ENCODE measurements around the gene LIMCH1. TPM values are rescaled to one million over a fixed set of nuclear protein-coding genes. Genes with fewer than 3 reads are reported as not detected.

LIMCH1 gene
- total RNA-seq, 4 donors from 2014 or later = 57.6 to 106 (median 90.5) TPM

DNA sequence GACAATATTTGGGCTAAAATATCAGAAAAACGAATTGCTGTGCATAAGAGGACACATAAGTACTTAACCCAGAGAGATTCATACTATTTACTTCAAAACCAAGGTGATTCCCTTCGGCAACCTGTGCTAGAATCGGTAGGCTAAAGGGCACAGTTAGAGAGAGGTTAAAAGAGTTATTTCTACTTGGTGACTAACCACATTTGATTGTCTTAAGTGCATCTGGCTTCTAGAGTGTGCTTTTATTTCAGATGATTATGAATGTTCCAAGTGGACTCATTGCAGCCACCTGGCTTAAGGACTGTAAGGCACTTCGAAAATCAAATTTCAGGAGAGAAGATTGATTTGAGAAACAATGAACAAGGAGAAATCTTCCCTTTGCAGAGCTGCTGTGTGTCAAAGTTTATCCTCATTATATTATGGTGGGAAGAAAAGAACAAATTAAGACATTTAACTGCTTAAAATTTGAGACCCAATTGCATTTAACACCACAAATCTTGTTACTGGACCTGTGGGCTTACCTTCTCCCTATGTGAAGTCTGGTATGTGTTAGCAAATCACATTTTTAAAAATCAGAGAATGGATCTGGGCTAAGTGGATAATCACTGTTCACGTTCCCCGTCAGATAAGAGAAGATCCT lies 176.5 kb downstream of the LIMCH1 start:
- TF ChIP-seq, protein P1, sequence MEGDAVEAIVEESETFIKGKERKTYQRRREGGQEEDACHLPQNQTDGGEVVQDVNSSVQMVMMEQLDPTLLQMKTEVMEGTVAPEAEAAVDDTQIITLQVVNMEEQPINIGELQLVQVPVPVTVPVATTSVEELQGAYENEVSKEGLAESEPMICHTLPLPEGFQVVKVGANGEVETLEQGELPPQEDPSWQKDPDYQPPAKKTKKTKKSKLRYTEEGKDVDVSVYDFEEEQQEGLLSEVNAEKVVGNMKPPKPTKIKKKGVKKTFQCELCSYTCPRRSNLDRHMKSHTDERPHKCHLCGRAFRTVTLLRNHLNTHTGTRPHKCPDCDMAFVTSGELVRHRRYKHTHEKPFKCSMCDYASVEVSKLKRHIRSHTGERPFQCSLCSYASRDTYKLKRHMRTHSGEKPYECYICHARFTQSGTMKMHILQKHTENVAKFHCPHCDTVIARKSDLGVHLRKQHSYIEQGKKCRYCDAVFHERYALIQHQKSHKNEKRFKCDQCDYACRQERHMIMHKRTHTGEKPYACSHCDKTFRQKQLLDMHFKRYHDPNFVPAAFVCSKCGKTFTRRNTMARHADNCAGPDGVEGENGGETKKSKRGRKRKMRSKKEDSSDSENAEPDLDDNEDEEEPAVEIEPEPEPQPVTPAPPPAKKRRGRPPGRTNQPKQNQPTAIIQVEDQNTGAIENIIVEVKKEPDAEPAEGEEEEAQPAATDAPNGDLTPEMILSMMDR (IDR thresholded peaks at IDR 0.05) = no peak
- TF ChIP-seq EP300 (IDR thresholded peaks at IDR 0.05) = no peak
- TF ChIP-seq POLR2A (IDR thresholded peaks at IDR 0.05) = no peak
- no peaks in the 10 kb centered on the region for H3K27me3 ChIP-seq
- H3K9me3 ChIP-seq = no peaks in the 10 kb centered on the region
- H3K36me3 ChIP-seq = no peaks in the 10 kb centered on the region
- H3K27ac ChIP-seq = no peak overlapping the region
- 79 to 81% methylated on average over 6 of the region's 6 CpGs for WGBS, 2 donors
- H3K4me3 ChIP-seq = no peak overlapping the region
- H3K4me1 ChIP-seq = no peaks in the 10 kb centered on the region
- no peak for DNase-seq (ENCODE audit: low spot score in 2 of 2)

DNA sequence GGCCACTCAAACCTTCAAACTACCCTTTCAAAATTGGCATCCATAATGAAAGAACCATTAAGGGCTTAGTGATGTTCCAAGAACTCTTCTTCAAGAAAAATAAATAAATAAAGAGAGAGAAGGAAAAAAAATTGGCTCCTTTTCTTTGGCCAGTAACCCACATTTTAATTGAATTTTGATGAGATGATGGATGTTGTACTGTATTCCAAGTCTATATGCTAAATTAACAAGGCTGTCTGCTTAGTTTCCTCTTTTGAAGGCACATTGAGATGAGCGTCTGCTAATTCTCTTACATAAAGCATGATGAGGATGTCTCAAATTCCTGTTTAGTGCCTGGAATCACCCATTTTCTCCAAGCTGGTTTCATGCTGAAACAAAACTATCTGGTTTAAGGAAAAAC lies 177.2 kb downstream of the LIMCH1 start:
- Histone ChIP-seq H3K9me3 (no peaks in the 10 kb centered on the region), H3K27me3 (no peaks in the 10 kb centered on the region), H3K36me3 (no peaks in the 10 kb centered on the region), H3K4me3 (no peak overlapping the region), H3K4me1 (no peaks in the 10 kb centered on the region), H3K27ac (no peak overlapping the region)
- DNase-seq (ENCODE audit: low spot score in 2 of 2) = no peak
- TF ChIP-seq, protein P1 (IDR thresholded peaks at IDR 0.05) = no peak
- TF ChIP-seq POLR2A (IDR thresholded peaks at IDR 0.05) (no peak), EP300 (IDR thresholded peaks at IDR 0.05) (no peak)
- WGBS, 2 donors = 61 to 68% methylated on average over 1 of the region's 1 CpG

DNA sequence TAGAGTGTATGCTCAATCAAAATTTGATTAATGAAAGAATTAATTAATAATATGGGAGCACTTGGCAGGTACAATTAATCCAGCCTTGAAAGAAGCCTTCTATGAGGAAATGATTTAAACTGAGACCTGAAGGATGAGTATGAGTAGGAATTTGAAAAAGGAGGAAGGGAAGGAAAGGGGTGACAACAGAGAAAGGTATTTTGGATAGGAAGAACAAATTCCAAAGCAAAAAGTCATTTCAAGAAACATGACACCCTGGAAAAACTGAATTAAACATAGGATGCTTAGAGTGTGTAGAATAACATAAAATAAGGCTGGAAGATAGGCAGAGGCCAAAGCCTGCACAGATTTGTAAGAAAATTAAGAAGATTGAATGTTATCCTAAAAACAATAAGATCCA lies 180.9 kb downstream of the LIMCH1 start:
- no peaks in the 10 kb centered on the region for H3K9me3 ChIP-seq
- DNase-seq (ENCODE audit: low spot score in 2 of 2) = no peak

DNA sequence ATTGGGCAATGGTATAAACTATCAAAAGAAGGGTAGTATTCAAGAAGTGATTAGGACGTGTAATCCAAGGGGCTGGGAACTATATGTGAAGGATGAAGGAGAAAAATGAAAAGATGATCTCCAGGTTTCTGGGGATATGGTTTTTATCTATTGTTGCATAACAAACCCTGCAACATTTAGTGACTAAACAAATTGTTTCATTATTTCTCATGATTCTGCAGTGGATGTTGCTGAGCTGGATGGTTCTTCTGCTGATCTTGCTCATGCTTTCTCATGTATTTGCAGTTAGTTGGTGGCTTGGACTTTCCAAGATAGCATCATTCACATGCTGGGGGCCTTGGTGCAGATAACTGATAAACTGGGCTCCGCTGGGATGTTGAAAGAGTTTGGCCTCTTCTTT lies 181.5 kb downstream of the LIMCH1 start:
- H3K4me3 ChIP-seq = no peak overlapping the region
- H3K4me1 ChIP-seq = no peaks in the 10 kb centered on the region
- TF ChIP-seq EP300 (IDR thresholded peaks at IDR 0.05) = no peak
- TF ChIP-seq, protein P1 (IDR thresholded peaks at IDR 0.05) = no peak
- no peak for TF ChIP-seq POLR2A (IDR thresholded peaks at IDR 0.05)
- no peaks in the 10 kb centered on the region for H3K36me3 ChIP-seq
- H3K27ac ChIP-seq = no peak overlapping the region
- no peak for DNase-seq (ENCODE audit: low spot score in 2 of 2)
- no peaks in the 10 kb centered on the region for H3K27me3 ChIP-seq
- no peaks in the 10 kb centered on the region for H3K9me3 ChIP-seq
- WGBS, 2 donors = 86 to 92% methylated on average over 2 of the region's 2 CpGs

More for the DNA sequence above, 180.9 kb downstream of the LIMCH1 start:
- no peaks in the 10 kb centered on the region for H3K4me1 ChIP-seq
- H3K36me3 ChIP-seq = no peaks in the 10 kb centered on the region
- H3K27me3 ChIP-seq = no peaks in the 10 kb centered on the region
- no peak overlapping the region for H3K27ac ChIP-seq
- H3K4me3 ChIP-seq = no peak overlapping the region
- no peak for TF ChIP-seq POLR2A (IDR thresholded peaks at IDR 0.05)
- TF ChIP-seq EP300 (IDR thresholded peaks at IDR 0.05) = no peak
- TF ChIP-seq, protein P1 (IDR thresholded peaks at IDR 0.05) = no peak

DNA sequence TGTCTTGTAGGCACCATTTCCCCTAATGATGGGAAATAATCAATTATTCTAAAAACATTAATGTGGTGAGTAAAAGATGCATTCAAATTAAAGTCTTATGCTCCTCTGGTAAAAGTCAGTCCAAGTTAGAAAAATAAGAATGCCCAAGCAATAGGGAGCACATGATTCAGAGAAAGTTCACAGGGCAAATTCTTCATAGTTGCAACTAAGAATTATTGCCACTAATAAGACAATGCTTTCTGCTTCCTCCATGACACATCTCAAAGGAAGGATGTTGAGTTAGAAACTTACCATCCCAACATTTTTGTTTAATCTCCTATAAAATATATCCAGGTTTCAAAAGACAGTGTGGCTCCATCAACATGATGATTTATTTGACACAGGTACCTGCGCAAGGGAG lies 184.2 kb downstream of the LIMCH1 start:
- DNase-seq (ENCODE audit: low spot score in 2 of 2) = no peak
- no peaks in the 10 kb centered on the region for H3K36me3 ChIP-seq
- 91 to 100% methylated on average over 1 of the region's 1 CpG for WGBS, 2 donors
- H3K27me3 ChIP-seq = no peaks in the 10 kb centered on the region
- TF ChIP-seq EP300 (IDR thresholded peaks at IDR 0.05) = no peak
- no peak for TF ChIP-seq POLR2A (IDR thresholded peaks at IDR 0.05)
- TF ChIP-seq, protein P1 (IDR thresholded peaks at IDR 0.05) = no peak
- no peak overlapping the region for H3K27ac ChIP-seq
- H3K4me1 ChIP-seq = no peaks in the 10 kb centered on the region
- no peak overlapping the region for H3K4me3 ChIP-seq
- peaks cover 0 to 10% (median 0%) of the 10 kb centered on the region in 4 donors for H3K9me3 ChIP-seq
